HG03097 (cell line): ENCODE measurements around the gene ANTKMT.
"Not testable (repeated sequence)": the region's sequence is repeated elsewhere in the genome, so short reads cannot be mapped to it uniquely, and the experiment has no call there.

Source experiments
- ATAC-seq: cut with Tn5 transposase; IDR thresholded peaks from one replicate; pipeline ENCODE4 v1.9.1; 2021; ENCODE audit not compliant: unreplicated experiment, low FRiP score

ANTKMT gene

GRCh38 chr16:712740-713250 lies 8.2 kb upstream of the ANTKMT start:
- ATAC-seq = not testable (repeated sequence)

GRCh38 chr16:714079-714478 lies 6.9 kb upstream of the ANTKMT start:
- no peak for ATAC-seq

- peak; percentile 47 for ATAC-seq
Measured at GRCh38 chr16:714558-715476, 6.1 kb upstream of the ANTKMT start, which contains the start of gene METRN. Gene METRN, plus strand, starts transcription at chr16:715118. Its CDS starts 172 bp downstream, at chr16:715290.

- ATAC-seq = no peak
Measured at GRCh38 chr16:715477-716199, 5.3 kb upstream of the ANTKMT start.

GRCh38 chr16:716200-716568 lies 4.8 kb upstream of the ANTKMT start:
- ATAC-seq = no peak

- no peak for ATAC-seq
Measured at GRCh38 chr16:716768-717325, 4.1 kb upstream of the ANTKMT start.

- no peak for ATAC-seq
Measured at GRCh38 chr16:717450-718245, 3.3 kb upstream of the ANTKMT start.

GRCh38 chr16:718389-718788 lies 2.6 kb upstream of the ANTKMT start:
- ATAC-seq = no peak

GRCh38 chr16:718922-719321 lies 2.0 kb upstream of the ANTKMT start:
- ATAC-seq = no peak

GRCh38 chr16:719815-720446 lies 1.0 kb upstream of the ANTKMT start:
- ATAC-seq = no peak

GRCh38 chr16:720447-720989 lies 428 bp upstream of the ANTKMT start:
- peak; percentile 15 for ATAC-seq

GRCh38 chr16:721765-722540 lies 1.0 kb downstream of the ANTKMT start:
- ATAC-seq = no peak

GRCh38 chr16:722835-723633 lies 2.1 kb downstream of the ANTKMT start:
- no peak for ATAC-seq

- ATAC-seq = no peak
Measured at GRCh38 chr16:723695-724094, 2.7 kb downstream of the ANTKMT start.

GRCh38 chr16:724188-725040 lies 3.5 kb downstream of the ANTKMT start:
- no peak for ATAC-seq

GRCh38 chr16:725041-725376 lies 4.1 kb downstream of the ANTKMT start:
- no peak for ATAC-seq

- ATAC-seq = no peak
Measured at GRCh38 chr16:725463-726187, 4.7 kb downstream of the ANTKMT start.
